BE2C (cell line): ENCODE measurements around the gene KCNJ10.
A peak's percentile ranks its signal among the peaks of the same experiment; 100 is the strongest.

ENCODE experiments used
- DNase-seq: peaks from one replicate; pipeline ENCODE4 v3.0.0-alpha.2; 2020
- H3K27me3 ChIP-seq: fragments of 250-450 bp; sonication (Bioruptor Pico); 2 replicates; pipeline ENCODE4 v1.5.1; 2020; ENCODE audit warnings: mild to moderate bottlenecking
- H3K36me3 ChIP-seq: fragments of 250-450 bp; sonication (Bioruptor Pico); 2 replicates; pipeline ENCODE4 v1.5.1; 2020; ENCODE audit warnings: mild to moderate bottlenecking
- H3K4me1 ChIP-seq: fragments of 250-450 bp; sonication (Bioruptor Pico); 2 replicates; pipeline ENCODE4 v1.5.1; 2020
- H3K4me3 ChIP-seq: 2 replicates; pipeline ENCODE4 v1.5.1; 2011; ENCODE audit warnings: low read depth, low read length
- H3K9me3 ChIP-seq: fragments of 250-450 bp; sonication (Bioruptor Pico); 2 replicates; pipeline ENCODE4 v1.5.1; 2020
- TF ChIP-seq, protein P1 (sequence below): IDR thresholded peaks from 2 replicates; pipeline ENCODE4 v1.5.1; 2012; ENCODE audit warnings: mild to moderate bottlenecking, low read depth, low read length

Gene KCNJ10

DNA sequence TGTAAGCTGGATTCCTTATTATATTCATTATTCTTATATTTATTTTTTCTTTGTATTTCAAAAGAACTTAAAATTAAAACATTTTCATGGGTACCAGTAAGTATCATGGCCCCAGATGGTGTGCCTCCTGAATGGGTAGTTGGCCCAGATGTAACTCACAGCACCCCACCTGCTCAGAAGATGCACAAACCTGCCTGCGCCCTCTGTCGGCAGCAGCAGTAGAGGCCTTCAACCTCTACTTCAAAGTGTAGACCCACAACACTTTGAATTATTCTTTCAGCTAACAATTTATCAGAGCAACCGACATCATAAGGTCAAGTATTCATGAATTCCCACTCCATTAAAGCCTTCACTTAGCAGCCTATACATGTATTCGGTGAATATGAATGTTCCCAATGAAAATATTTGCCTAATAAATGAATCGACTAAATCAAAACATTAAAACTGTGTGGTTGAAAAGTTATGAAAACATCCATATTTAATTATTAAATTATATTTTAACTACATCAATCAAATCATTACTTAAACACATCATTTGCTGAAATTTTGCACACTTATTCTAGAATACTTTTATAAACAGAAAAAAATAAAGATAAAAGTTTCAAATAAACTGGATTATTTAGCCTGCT, 63.5 kb downstream of the KCNJ10 start:
- peak; percentile 79 for DNase-seq
- no peaks in the 10 kb centered on the region for H3K4me1 ChIP-seq
- H3K9me3 ChIP-seq = no peaks in the 10 kb centered on the region
- H3K36me3 ChIP-seq = no peaks in the 10 kb centered on the region
- no peak overlapping the region for H3K4me3 ChIP-seq
- peaks cover 2% of the 10 kb centered on the region for H3K27me3 ChIP-seq
- TF ChIP-seq, protein P1, sequence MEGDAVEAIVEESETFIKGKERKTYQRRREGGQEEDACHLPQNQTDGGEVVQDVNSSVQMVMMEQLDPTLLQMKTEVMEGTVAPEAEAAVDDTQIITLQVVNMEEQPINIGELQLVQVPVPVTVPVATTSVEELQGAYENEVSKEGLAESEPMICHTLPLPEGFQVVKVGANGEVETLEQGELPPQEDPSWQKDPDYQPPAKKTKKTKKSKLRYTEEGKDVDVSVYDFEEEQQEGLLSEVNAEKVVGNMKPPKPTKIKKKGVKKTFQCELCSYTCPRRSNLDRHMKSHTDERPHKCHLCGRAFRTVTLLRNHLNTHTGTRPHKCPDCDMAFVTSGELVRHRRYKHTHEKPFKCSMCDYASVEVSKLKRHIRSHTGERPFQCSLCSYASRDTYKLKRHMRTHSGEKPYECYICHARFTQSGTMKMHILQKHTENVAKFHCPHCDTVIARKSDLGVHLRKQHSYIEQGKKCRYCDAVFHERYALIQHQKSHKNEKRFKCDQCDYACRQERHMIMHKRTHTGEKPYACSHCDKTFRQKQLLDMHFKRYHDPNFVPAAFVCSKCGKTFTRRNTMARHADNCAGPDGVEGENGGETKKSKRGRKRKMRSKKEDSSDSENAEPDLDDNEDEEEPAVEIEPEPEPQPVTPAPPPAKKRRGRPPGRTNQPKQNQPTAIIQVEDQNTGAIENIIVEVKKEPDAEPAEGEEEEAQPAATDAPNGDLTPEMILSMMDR = peak; percentile 99

DNA sequence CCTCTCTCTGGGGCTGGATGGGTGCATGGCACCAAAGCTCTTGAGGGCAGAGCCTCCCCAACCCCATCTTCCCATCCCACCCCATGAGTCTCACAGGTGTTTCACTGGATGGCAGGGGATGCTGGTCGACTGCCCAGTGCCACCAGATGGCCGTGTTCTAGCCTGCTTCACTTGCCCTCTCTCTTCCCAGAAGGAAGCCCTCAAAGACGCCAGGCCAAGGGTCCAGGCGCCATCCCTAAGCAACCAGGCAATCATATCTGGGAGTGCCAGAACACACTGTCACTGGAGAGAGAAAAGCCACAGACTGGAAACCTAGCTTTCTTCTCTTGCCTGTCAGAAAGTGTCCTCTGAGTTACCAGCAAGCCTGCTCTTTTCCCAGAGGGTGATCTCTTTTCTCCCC, 64.9 kb downstream of the KCNJ10 start:
- Histone ChIP-seq H3K9me3 (no peaks in the 10 kb centered on the region), H3K4me3 (no peak overlapping the region), H3K4me1 (no peaks in the 10 kb centered on the region), H3K27me3 (peaks cover under 1% of the 10 kb centered on the region; the same call in 1 of the 2 replicates), H3K36me3 (no peaks in the 10 kb centered on the region)
- TF ChIP-seq, protein P1 = no peak
- no peak for DNase-seq

DNA sequence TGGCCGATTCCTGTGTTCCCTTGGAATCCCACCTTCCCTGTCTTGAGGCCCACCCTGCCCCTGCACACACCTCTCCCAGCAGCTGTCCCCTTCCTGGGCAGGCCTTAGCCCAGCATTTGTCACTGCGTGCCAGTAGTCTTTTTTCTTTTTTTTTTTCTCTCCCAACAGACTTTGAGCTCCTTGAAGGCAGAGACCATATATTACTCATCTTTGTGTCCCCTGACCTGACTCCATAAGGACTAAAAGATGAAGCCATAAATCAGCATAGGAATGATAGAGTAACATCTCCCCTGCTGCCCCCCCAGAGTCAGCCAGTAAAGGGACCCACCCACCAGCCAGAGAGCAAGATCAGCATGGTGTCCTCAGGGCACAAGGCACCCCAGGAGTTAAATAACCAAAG, 65.5 kb downstream of the KCNJ10 start:
- Histone ChIP-seq H3K4me3 (no peak overlapping the region), H3K9me3 (no peaks in the 10 kb centered on the region), H3K4me1 (no peaks in the 10 kb centered on the region), H3K36me3 (no peaks in the 10 kb centered on the region), H3K27me3 (no peaks in the 10 kb centered on the region; the same call in 1 of the 2 replicates)
- TF ChIP-seq, protein P1 = no peak
- DNase-seq = no peak

DNA sequence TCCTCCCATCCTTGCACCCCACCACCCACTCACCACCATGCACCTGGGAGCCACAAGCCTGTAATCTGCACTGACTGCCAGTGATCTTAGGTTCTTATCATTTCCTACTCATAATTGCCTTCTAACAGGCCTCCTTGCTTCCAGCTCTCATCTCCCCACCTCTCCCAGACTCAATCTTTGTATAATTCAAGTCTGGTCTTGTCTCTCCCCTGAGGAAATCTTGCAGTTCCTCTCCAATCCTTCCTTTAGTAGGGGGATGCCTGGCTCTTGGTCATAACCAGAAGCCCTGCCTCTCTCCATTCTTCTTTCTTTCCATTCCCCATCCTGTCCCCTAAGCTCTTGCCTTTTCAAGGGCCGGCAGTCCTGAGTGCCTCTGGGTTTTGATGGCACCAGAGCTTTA, 66.0 kb downstream of the KCNJ10 start:
- no peak for DNase-seq

DNA sequence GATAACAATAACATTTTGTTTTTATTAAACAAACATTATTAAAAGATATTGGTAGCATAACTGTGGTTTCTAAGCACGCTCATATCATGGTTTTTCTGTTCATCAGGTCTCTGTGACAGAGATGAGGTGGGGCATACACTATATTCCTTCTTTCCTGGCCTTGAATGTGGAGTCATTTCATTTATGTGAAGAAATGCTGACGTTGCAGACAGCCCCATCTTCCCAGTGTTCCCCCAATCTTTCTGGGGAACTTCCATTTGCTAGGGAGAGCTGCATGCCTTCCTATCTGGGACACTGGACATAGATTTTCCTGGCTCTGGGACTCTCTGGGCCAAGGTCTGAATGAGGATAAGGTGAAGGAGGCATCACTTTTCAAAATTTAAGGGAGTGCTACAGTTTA, 68.5 kb downstream of the KCNJ10 start:
- TF ChIP-seq, protein P1 = no peak
- Histone ChIP-seq H3K4me3 (no peak overlapping the region), H3K36me3 (no peaks in the 10 kb centered on the region), H3K4me1 (no peaks in the 10 kb centered on the region), H3K27me3 (peaks cover 7% of the 10 kb centered on the region), H3K9me3 (no peaks in the 10 kb centered on the region)
- no peak for DNase-seq

More for the DNA sequence above, 66.0 kb downstream of the KCNJ10 start:
- no peak overlapping the region for H3K4me3 ChIP-seq
- TF ChIP-seq, protein P1 = no peak
- no peaks in the 10 kb centered on the region; the same call in 1 of the 2 replicates for H3K27me3 ChIP-seq
- H3K4me1 ChIP-seq = no peaks in the 10 kb centered on the region
- no peaks in the 10 kb centered on the region for H3K9me3 ChIP-seq
- H3K36me3 ChIP-seq = no peaks in the 10 kb centered on the region

DNA sequence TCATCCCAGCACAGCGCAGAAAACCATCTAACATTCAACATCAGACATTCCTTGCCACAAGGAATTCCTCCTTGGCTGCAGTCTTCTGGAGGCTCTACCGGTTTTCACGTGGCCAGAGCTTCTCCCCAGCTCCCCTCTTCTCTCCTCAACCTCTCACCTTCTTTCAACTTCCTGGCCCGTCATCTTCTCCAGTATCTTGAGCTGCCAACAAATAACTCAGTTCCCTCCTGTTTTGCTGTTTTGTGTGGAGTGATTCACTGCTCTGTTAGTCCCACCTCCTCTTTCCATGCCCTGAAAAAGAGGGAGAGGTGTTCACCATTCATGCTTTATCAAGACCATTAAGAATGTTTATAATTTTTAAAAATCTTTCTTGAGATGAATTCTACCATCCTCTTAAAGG, 70.8 kb downstream of the KCNJ10 start:
- TF ChIP-seq, protein P1 = no peak
- Histone ChIP-seq H3K27me3 (peaks cover 10% of the 10 kb centered on the region), H3K4me1 (no peaks in the 10 kb centered on the region), H3K36me3 (no peaks in the 10 kb centered on the region), H3K9me3 (no peaks in the 10 kb centered on the region), H3K4me3 (no peak overlapping the region)
- no peak for DNase-seq
